Hematopoietic multipotent progenitor cell treated with erythropoietin and hydrocortisone succinate and interleukin-3 and kit ligand, for 17 days (in vitro differentiated cells): ENCODE measurements around the gene PTPRO.

Experiments used
- DNase-seq: peaks from one replicate; pipeline ENCODE4 v3.0.0-alpha.2; 2015; ENCODE audit warnings: low spot score

Gene PTPRO

GRCh38 chr12:15561396-15561795, 239.1 kb downstream of the PTPRO start:
- DNase-seq, result no peak

- no peak for DNase-seq
Measured at GRCh38 chr12:15562263-15562662, 240.0 kb downstream of the PTPRO start.

GRCh38 chr12:15563663-15564062, 241.4 kb downstream of the PTPRO start:
- DNase-seq, result no peak

- DNase-seq, result no peak
Measured at GRCh38 chr12:15574353-15574752, 252.0 kb downstream of the PTPRO start.

GRCh38 chr12:15575671-15576541, 253.6 kb downstream of the PTPRO start:
- DNase-seq, result no peak

GRCh38 chr12:15580431-15580830, 258.1 kb downstream of the PTPRO start:
- no peak for DNase-seq

- DNase-seq, result no peak
Measured at GRCh38 chr12:15581006-15581405, 258.7 kb downstream of the PTPRO start.

- no peak for DNase-seq
Measured at GRCh38 chr12:15583804-15584203, 261.5 kb downstream of the PTPRO start.

- peak; percentile 23 for DNase-seq
Measured at GRCh38 chr12:15584366-15585041, 262.2 kb downstream of the PTPRO start.

GRCh38 chr12:15589328-15590032, 267.2 kb downstream of the PTPRO start:
- DNase-seq, result no peak

- peak; percentile 74 for DNase-seq
Measured at GRCh38 chr12:15590180-15590826, 268.0 kb downstream of the PTPRO start.

- DNase-seq, result no peak
Measured at GRCh38 chr12:15591811-15592210, 269.5 kb downstream of the PTPRO start.

GRCh38 chr12:15592934-15593333, 270.6 kb downstream of the PTPRO start:
- DNase-seq, result no peak

- no peak for DNase-seq
Measured at GRCh38 chr12:15596174-15596573, 273.9 kb downstream of the PTPRO start.

GRCh38 chr12:15597125-15597830, 275.0 kb downstream of the PTPRO start:
- no peak for DNase-seq

GRCh38 chr12:15599266-15600037, 277.1 kb downstream of the PTPRO start:
- DNase-seq, result peak; percentile 17

GRCh38 chr12:15600223-15600935, 278.1 kb downstream of the PTPRO start:
- DNase-seq, result no peak

GRCh38 chr12:15601210-15601800, 279.0 kb downstream of the PTPRO start:
- DNase-seq, result no peak

GRCh38 chr12:15602051-15602672, 279.9 kb downstream of the PTPRO start:
- DNase-seq, result no peak
